Activated CD8-positive, alpha-beta memory T cell treated with anti-CD3 and anti-CD28 coated beads, Interleukin-2, amount 50 U/mL, for 1 hour (primary cell): ENCODE data around the gene LAMA3.

ENCODE experiments used
- DNase-seq: peaks from one replicate; pipeline ENCODE4 v3.0.0-alpha.2; 2020; ENCODE audit errors: extremely low read depth

Gene LAMA3

GRCh38 chr18:23938043-23938756 is 248.9 kb downstream of the LAMA3 start:
- no peak for DNase-seq

- DNase-seq = no peak
These were observed 249.7 kb downstream of the LAMA3 start for GRCh38 chr18:23938901-23939341.

GRCh38 chr18:23939366-23939765 is 250.1 kb downstream of the LAMA3 start:
- no peak for DNase-seq

GRCh38 chr18:23939896-23940295 is 250.6 kb downstream of the LAMA3 start:
- DNase-seq = no peak

- no peak for DNase-seq
These were observed 252.5 kb downstream of the LAMA3 start for GRCh38 chr18:23941791-23942190.

GRCh38 chr18:23943104-23943503 is 253.9 kb downstream of the LAMA3 start:
- DNase-seq = no peak

GRCh38 chr18:23943903-23944624 is 254.8 kb downstream of the LAMA3 start:
- no peak for DNase-seq

- DNase-seq = no peak
These were observed 256.3 kb downstream of the LAMA3 start for GRCh38 chr18:23945416-23946079.

GRCh38 chr18:23949863-23950262 is 260.6 kb downstream of the LAMA3 start:
- DNase-seq = no peak

- no peak for DNase-seq
These were observed 261.4 kb downstream of the LAMA3 start for GRCh38 chr18:23950644-23951043.

GRCh38 chr18:23951206-23951605 is 262.0 kb downstream of the LAMA3 start:
- no peak for DNase-seq

- no peak for DNase-seq
These were observed 264.7 kb downstream of the LAMA3 start for GRCh38 chr18:23953984-23954383.

- DNase-seq = no peak
These were observed 267.2 kb downstream of the LAMA3 start for GRCh38 chr18:23956483-23956882.

- no peak for DNase-seq
These were observed 268.8 kb downstream of the LAMA3 start for GRCh38 chr18:23958036-23958435.

GRCh38 chr18:23963443-23964165 is 274.4 kb downstream of the LAMA3 start:
- no peak for DNase-seq

GRCh38 chr18:23964282-23965238 is 275.3 kb downstream of the LAMA3 start:
- DNase-seq = no peak

- DNase-seq = no peak
These were observed 277.7 kb downstream of the LAMA3 start for GRCh38 chr18:23966909-23967308.

GRCh38 chr18:23967321-23968089 is 278.3 kb downstream of the LAMA3 start:
- DNase-seq = no peak

GRCh38 chr18:23968638-23969604 is 279.7 kb downstream of the LAMA3 start:
- no peak for DNase-seq
